ENCODE data around the gene PACRG. TPM values are rescaled to one million over a fixed set of nuclear protein-coding genes. Genes with fewer than 3 reads are reported as not detected.

The PACRG gene
- total RNA-seq, 2 experiments from 2014 or later, result 0.66 to 0.81 TPM

GRCh38 chr6:162817196-162817595, 89.4 kb downstream of the PACRG start:
- H3K27me3 ChIP-seq (ENCODE audit: control insufficient read depth in 1 of 2, insufficient read depth in 2 of 2, low read length in 2 of 2), result no peaks in the 10 kb centered on the region
- DNase-seq (no peak), ATAC-seq (ENCODE audit: poor library complexity) (no peak)
- CTCF ChIA-PET, result no interaction called here
- no peak overlapping the region for H3K4me3 Mint-ChIP-seq
- no peaks in the 10 kb centered on the region for H3K4me1 ChIP-seq (ENCODE audit: insufficient read depth, low read length)
- no peak for TF ChIP-seq CTCF (IDR thresholded peaks at IDR 0.05)
- no peaks in the 10 kb centered on the region for H3K36me3 ChIP-seq (ENCODE audit: insufficient read depth, low read length)
- H3K27ac ChIP-seq (ENCODE audit: low read depth in 1 of 2, low read length in 2 of 2), result no peak overlapping the region
- intact Hi-C loops (cut with DNase I, micrococcal nuclease), result no loop called here
- H3K4me3 ChIP-seq (ENCODE audit: low read length), result no peak overlapping the region
- no peaks in the 10 kb centered on the region for H3K9me3 Mint-ChIP-seq
- H3K9me3 ChIP-seq (ENCODE audit: control insufficient read depth in 1 of 2, insufficient read depth in 1 of 2, low read length in 2 of 2), result no peaks in the 10 kb centered on the region
- no peak overlapping the region for H3K27ac Mint-ChIP-seq
- no peaks in the 10 kb centered on the region for H3K36me3 Mint-ChIP-seq (ENCODE audit: low read depth)
- H3K4me1 Mint-ChIP-seq (ENCODE audit: low read depth), result no peaks in the 10 kb centered on the region
- POLR2A ChIA-PET, result no interaction called here
- H3K27me3 Mint-ChIP-seq, result no peaks in the 10 kb centered on the region

- H3K36me3 ChIP-seq (ENCODE audit: insufficient read depth, low read length), result no peaks in the 10 kb centered on the region
- no peaks in the 10 kb centered on the region for H3K9me3 ChIP-seq (ENCODE audit: control insufficient read depth in 1 of 2, insufficient read depth in 1 of 2, low read length in 2 of 2)
- POLR2A ChIA-PET, result no interaction called here
- ATAC-seq (ENCODE audit: poor library complexity) (no peak), DNase-seq (no peak)
- no peak overlapping the region for H3K27ac ChIP-seq (ENCODE audit: low read depth in 1 of 2, low read length in 2 of 2)
- no peaks in the 10 kb centered on the region for H3K9me3 Mint-ChIP-seq
- CTCF ChIA-PET, result no interaction called here
- H3K27ac Mint-ChIP-seq, result no peak overlapping the region
- no peaks in the 10 kb centered on the region for H3K36me3 Mint-ChIP-seq (ENCODE audit: low read depth)
- no peaks in the 10 kb centered on the region for H3K4me1 Mint-ChIP-seq (ENCODE audit: low read depth)
- TF ChIP-seq CTCF (IDR thresholded peaks at IDR 0.05), result no peak
- no peaks in the 10 kb centered on the region for H3K27me3 Mint-ChIP-seq
- H3K4me1 ChIP-seq (ENCODE audit: insufficient read depth, low read length), result no peaks in the 10 kb centered on the region
- H3K4me3 Mint-ChIP-seq, result no peak overlapping the region
- intact Hi-C loops (cut with DNase I, micrococcal nuclease), result no loop called here
- no peaks in the 10 kb centered on the region for H3K27me3 ChIP-seq (ENCODE audit: control insufficient read depth in 1 of 2, insufficient read depth in 2 of 2, low read length in 2 of 2)
- H3K4me3 ChIP-seq (ENCODE audit: low read length), result no peak overlapping the region
Observed at GRCh38 chr6:162819284-162819683, 91.5 kb downstream of the PACRG start.

- H3K9me3 Mint-ChIP-seq, result no peaks in the 10 kb centered on the region
- POLR2A ChIA-PET, result no interaction called here
- DNase-seq (no peak), ATAC-seq (ENCODE audit: poor library complexity) (no peak)
- no peak overlapping the region for H3K4me3 Mint-ChIP-seq
- Histone ChIP-seq H3K9me3 (ENCODE audit: control insufficient read depth in 1 of 2, insufficient read depth in 1 of 2, low read length in 2 of 2) (no peaks in the 10 kb centered on the region), H3K27me3 (ENCODE audit: control insufficient read depth in 1 of 2, insufficient read depth in 2 of 2, low read length in 2 of 2) (no peaks in the 10 kb centered on the region), H3K4me3 (ENCODE audit: low read length) (no peak overlapping the region), H3K36me3 (ENCODE audit: insufficient read depth, low read length) (no peaks in the 10 kb centered on the region), H3K4me1 (ENCODE audit: insufficient read depth, low read length) (no peaks in the 10 kb centered on the region), H3K27ac (ENCODE audit: low read depth in 1 of 2, low read length in 2 of 2) (no peak overlapping the region)
- no peak for TF ChIP-seq CTCF (IDR thresholded peaks at IDR 0.05)
- H3K4me1 Mint-ChIP-seq (ENCODE audit: low read depth), result no peaks in the 10 kb centered on the region
- CTCF ChIA-PET, result no interaction called here
- H3K36me3 Mint-ChIP-seq (ENCODE audit: low read depth), result no peaks in the 10 kb centered on the region
- H3K27ac Mint-ChIP-seq, result no peak overlapping the region
- intact Hi-C loops (cut with DNase I, micrococcal nuclease), result no loop called here
- H3K27me3 Mint-ChIP-seq, result no peaks in the 10 kb centered on the region
Observed at GRCh38 chr6:162821102-162821501, 93.3 kb downstream of the PACRG start.
